Peyer's patch (tissue), 4 donors: ENCODE data around the gene TBC1D12.

Source experiments
- CTCF ChIP-seq, 6 experiments: fragments of 450-650 bp in 4 of 6; fragments of 200-600 bp in 2 of 6; sonication (generic) in 1 of 6; IDR thresholded peaks; one replicate each; pipeline ENCODE4 v1.5.1; 2017 to 2019; ENCODE audit warnings: antibody characterized with exemption in 6 of 6, mild to moderate bottlenecking in 3 of 6, moderate library complexity in 1 of 6
- POLR2A ChIP-seq, 2 donors: fragments of 450-650 bp; IDR thresholded peaks; one replicate each; pipeline ENCODE4 v1.5.1; 2017; ENCODE audit warnings: antibody characterized with exemption in 2 of 2, mild to moderate bottlenecking in 2 of 2, moderate library complexity in 2 of 2

- no peak for TF ChIP-seq CTCF (IDR thresholded peaks at IDR 0.05)
- TF ChIP-seq POLR2A (IDR thresholded peaks at IDR 0.05), result no peak
These were observed 45.1 kb upstream of the TBC1D12 start for GRCh38 chr10:94357193-94357592.
